GM12878 (cell line): Measurements from ENCODE around the gene MPEG1. TPM values are rescaled to one million over a fixed set of nuclear protein-coding genes. Genes with fewer than 3 reads are reported as not detected.

ENCODE experiments used
- BACH1 ChIP-seq: fragments of 450-650 bp; IDR thresholded peaks from 2 replicates; pipeline ENCODE4 v1.6.1; 2017; ENCODE audit warnings: mild to moderate bottlenecking, borderline replicate concordance
- CBX5 ChIP-seq: sonication (generic); IDR thresholded peaks from 2 replicates; pipeline ENCODE4 v1.6.1; 2016; ENCODE audit warnings: low read depth, moderate library complexity, mild to moderate bottlenecking, inconsistent platforms
- CREM ChIP-seq: IDR thresholded peaks from 2 replicates; pipeline ENCODE4 v1.6.1; 2014; ENCODE audit warnings: antibody characterized with exemption, low read depth
- DPF2 ChIP-seq: fragments of 450-650 bp; IDR thresholded peaks from 2 replicates; pipeline ENCODE4 v1.6.1; 2017; ENCODE audit warnings: mild to moderate bottlenecking
- E2F4 ChIP-seq: IDR thresholded peaks from 2 replicates; pipeline ENCODE4 v1.6.1; 2012; ENCODE audit warnings: low read depth, low read length, improper control_type of control experiment
- IKZF1 ChIP-seq: fragments of 450-650 bp; conservative IDR thresholded peaks from 2 replicates; pipeline ENCODE4 v1.6.1; 2017; ENCODE audit warnings: antibody characterized with exemption, mild to moderate bottlenecking
- POLR2AphosphoS5 ChIP-seq: IDR thresholded peaks from 2 replicates; pipeline ENCODE4 v1.6.1; 2011; ENCODE audit warnings: mild to moderate bottlenecking, low read length, inconsistent platforms
- RAD21 ChIP-seq: IDR thresholded peaks from 2 replicates; pipeline ENCODE4 v1.6.1; 2011; ENCODE audit warnings: mild to moderate bottlenecking, low read depth, low read length, moderate library complexity; ENCODE audit not compliant: insufficient read depth
- RUNX3 ChIP-seq: IDR thresholded peaks from 2 replicates; pipeline ENCODE4 v1.6.1; 2012; ENCODE audit warnings: low read length, inconsistent platforms
- SMC3 ChIP-seq: IDR thresholded peaks from 2 replicates; pipeline ENCODE4 v1.6.1; 2011; ENCODE audit warnings: low read length, improper control_type of control experiment, borderline replicate concordance
- STAT3 ChIP-seq: IDR thresholded peaks from 2 replicates; pipeline ENCODE4 v1.6.1; 2011; ENCODE audit warnings: low read depth, low read length, improper control_type of control experiment
- ZBTB40 ChIP-seq: fragments of 450-650 bp; IDR thresholded peaks from 2 replicates; pipeline ENCODE4 v1.6.1; 2016; ENCODE audit warnings: mild to moderate bottlenecking, moderate library complexity, borderline replicate concordance
- ZNF592 ChIP-seq: fragments of 450-650 bp; IDR thresholded peaks from 2 replicates; pipeline ENCODE4 v1.6.1; 2017; ENCODE audit warnings: mild to moderate bottlenecking, moderate library complexity
- ZNF687 ChIP-seq: fragments of 450-650 bp; IDR thresholded peaks from 2 replicates; pipeline ENCODE4 v1.6.1; 2017; ENCODE audit warnings: mild to moderate bottlenecking, moderate library complexity
- polyA plus RNA-seq, 11 experiments: library from polyadenylated mRNA; depleted of rRNA in 4 of 11; unstranded in 6 of 11; stranded (reverse) in 5 of 11; fragments of >200 nt; fragmentation: Nextera tagmentation in 4 of 11; fragmentation: Illumina TruSeq in 1 of 11; extraction: Ambion mirVana in 4 of 11; extraction: Trizol in 1 of 11; gene quantifications; 1 replicate in 1 of 11; 2 replicates in 10 of 11; pipeline versions ENCODE4 v1.2.1 to v1.2.3, GENCODE V29; 2011 to 2016; ENCODE audit warnings: inconsistent platforms in 2 of 11, missing spikeins in 2 of 11, low read depth in 1 of 11
- total RNA-seq, 4 experiments: library from RNA; depleted of rRNA in 3 of 4; stranded (reverse); fragments of >200 nt in 3 of 4; fragmentation: Illumina TruSeq in 1 of 4; extraction: Trizol in 1 of 4; gene quantifications; 2 replicates each; pipeline versions ENCODE4 v1.2.1 to v1.2.3, GENCODE V29; 2013 to 2021

Gene MPEG1
- total and polyA plus RNA-seq, 10 of the 15 experiments (the other 5 are each of a cell fraction or from before 2014, with no cell fraction given): 1.3 to 15.6 (median 11.7) TPM; not detected in 1

GRCh38 chr11:59212744-59213631 is at the start of gene MPEG1 (continued):
- TF ChIP-seq ZNF687: no peak
- TF ChIP-seq ZBTB40: no peak
- TF ChIP-seq CBX5: 0 out of 2 replicates have a peak, but pooled peaks have one; percentile 2
- TF ChIP-seq RUNX3: peak; percentile 23
- no peak for TF ChIP-seq CREM
- TF ChIP-seq STAT3: no peak
- peak; percentile 54; the same call in 1 of the 2 replicates for TF ChIP-seq DPF2
- TF ChIP-seq E2F4: no peak
- no peak for TF ChIP-seq BACH1
- TF ChIP-seq ZNF592: no peak
- TF ChIP-seq RAD21: no peak
- TF ChIP-seq POLR2AphosphoS5: 0 out of 2 replicates have a peak, but pooled peaks have one; percentile 13
- TF ChIP-seq IKZF1: peak; percentile 62
- no peak for TF ChIP-seq SMC3
